GM21360 (cell line): ENCODE results near the gene ATG4A.

Source experiments
- ATAC-seq: cut with Tn5 transposase; IDR thresholded peaks from one replicate; pipeline ENCODE4 v1.9.1; 2021; ENCODE audit warnings: mild to moderate bottlenecking, moderate library complexity; ENCODE audit not compliant: unreplicated experiment

ATG4A gene, protein sequence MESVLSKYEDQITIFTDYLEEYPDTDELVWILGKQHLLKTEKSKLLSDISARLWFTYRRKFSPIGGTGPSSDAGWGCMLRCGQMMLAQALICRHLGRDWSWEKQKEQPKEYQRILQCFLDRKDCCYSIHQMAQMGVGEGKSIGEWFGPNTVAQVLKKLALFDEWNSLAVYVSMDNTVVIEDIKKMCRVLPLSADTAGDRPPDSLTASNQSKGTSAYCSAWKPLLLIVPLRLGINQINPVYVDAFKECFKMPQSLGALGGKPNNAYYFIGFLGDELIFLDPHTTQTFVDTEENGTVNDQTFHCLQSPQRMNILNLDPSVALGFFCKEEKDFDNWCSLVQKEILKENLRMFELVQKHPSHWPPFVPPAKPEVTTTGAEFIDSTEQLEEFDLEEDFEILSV

GRCh38 chrX:108091264-108091877, at the start of gene ATG4A, which contains the start of gene PSMD10:
ATG4A (plus strand) TSS chrX:108091778; CDS start chrX:108091827, 49 bp downstream.
PSMD10 (minus strand) TSS chrX:108091542; CDS start chrX:108091520, 22 bp downstream.
- peak; percentile 95 for ATAC-seq

GRCh38 chrX:108044554-108045256, 46.9 kb upstream of the ATG4A start, which contains the start of gene VSIG1:
VSIG1 (plus strand) TSS chrX:108045065; CDS start chrX:108045131, 66 bp downstream.
- ATAC-seq = no peak

GRCh38 chrX:108049649-108050048, 41.9 kb upstream of the ATG4A start:
- no peak for ATAC-seq

- no peak for ATAC-seq
Observed at GRCh38 chrX:108053218-108053617, 38.4 kb upstream of the ATG4A start.

DNA sequence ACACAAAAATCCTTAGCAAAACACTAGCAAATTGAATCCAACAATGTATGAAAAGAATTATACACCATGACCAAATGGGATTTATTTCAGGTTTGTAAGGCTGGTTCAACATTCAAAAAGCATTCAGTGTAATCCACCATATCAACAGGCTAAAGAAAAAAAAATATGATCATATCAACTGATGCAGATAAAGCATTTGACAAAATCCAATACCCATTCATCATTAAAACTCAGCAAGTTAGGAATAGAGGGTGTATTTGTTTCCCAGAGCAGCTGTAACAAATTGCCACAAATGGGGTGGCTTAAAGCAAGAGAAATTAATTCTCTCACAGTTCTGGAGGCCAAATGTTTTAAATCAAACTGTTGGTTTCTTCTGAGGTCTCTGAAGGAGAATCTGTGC, 36.0 kb upstream of the ATG4A start:
- ATAC-seq = no peak

DNA sequence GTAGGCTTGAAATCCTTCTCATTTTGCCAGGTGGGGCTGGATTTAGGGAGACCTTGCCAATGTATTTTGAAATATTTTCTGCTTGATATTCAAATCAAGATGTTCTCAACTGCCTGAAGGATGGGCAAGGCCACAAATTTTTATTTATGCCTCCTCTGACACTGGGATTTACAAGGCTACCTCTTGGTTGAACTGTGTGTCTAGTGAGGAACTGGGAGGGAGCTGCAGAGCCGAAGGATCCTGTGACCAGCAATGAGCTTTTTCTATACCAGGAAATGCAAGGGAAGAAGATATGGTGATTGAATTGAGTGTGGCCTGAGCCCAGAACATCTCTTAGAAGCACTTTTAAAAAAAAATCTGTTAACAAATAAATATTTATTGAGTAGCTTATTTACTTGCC, 31.8 kb upstream of the ATG4A start:
- no peak for ATAC-seq

GRCh38 chrX:108064001-108064400, 27.6 kb upstream of the ATG4A start:
- no peak for ATAC-seq

GRCh38 chrX:108064613-108065012, 27.0 kb upstream of the ATG4A start:
- ATAC-seq = no peak

GRCh38 chrX:108068121-108068520, 23.5 kb upstream of the ATG4A start:
- ATAC-seq = no peak

DNA sequence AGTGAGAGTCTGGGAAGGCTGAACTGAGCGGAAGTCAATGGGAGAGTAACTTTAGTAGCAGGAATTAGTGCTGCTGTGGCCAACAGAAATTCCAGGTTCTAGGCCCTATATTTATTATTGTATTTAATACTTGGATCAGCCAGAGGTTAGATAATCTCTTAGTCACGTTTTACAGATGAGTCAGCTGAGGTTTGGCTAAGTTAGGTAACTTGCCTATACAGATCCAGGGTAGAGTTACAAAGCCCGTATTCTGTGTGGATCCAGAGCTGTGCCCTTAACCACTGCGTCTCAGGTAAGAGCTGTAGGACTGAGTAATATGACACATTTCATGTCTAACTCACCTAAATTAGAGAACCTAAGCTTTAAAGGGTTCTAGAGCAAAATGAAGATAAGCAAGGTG, 20.7 kb upstream of the ATG4A start:
- no peak for ATAC-seq

DNA sequence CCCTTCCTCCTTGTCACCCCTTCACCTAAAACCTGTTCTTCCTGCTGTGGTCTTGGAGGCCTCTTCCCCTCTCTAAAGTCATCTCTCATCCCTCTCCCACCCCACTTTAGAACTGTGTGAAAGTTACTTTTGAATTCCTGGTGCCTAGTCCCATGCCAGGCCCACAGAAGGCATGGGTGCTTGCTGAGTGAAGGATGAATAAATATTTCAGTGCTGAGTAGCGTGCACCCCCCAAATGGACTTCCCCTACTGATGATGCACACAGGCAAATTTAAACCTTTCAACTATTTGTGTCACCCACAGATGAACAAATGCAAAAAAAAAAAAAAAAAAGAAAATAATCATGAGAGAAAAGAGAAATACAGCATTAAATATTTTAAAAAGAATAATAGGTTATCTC, 20.0 kb upstream of the ATG4A start:
- ATAC-seq = no peak

DNA sequence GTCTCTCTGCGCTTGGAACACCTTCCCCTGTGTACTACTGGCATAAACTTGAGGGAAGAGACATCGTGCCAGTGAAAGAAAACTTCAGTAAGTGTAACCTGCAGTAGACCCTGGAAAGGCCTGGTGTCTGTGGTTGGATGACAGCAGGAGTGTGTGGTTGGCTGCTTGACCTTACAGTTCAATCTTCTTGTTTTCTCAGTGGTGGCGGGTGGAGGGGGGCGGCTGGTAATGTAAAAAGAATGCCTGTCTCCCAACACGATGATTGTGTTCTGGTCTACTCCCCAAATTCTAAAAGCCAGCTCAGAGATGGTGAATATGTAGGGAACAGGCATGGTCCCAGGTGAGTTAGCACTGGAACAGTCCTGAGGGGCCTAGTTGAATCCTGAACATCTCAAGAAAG, 18.8 kb upstream of the ATG4A start:
- ATAC-seq = no peak

GRCh38 chrX:108081110-108081509, 10.5 kb upstream of the ATG4A start:
- no peak for ATAC-seq

DNA sequence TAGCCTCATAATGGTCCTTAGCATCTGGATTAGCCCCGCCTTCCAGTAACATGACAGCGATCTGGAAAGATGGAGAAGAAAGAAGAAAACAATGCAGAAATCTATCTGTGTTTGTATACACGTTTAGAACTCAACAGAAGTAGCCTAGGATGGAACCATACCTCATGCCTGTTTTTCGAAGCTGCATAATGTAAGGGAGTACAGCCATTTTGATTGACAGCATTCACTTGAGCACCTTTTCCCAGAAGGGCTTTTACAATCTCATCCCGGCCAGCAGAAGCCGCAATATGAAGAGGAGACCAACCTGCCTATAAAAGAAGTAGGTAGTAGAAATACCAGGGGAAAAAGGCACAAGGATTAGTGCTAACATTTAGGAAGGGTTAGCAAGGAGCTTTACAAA, 3.8 kb upstream of the ATG4A start:
- no peak for ATAC-seq

GRCh38 chrX:108088511-108088910, 3.1 kb upstream of the ATG4A start:
- ATAC-seq = no peak

DNA sequence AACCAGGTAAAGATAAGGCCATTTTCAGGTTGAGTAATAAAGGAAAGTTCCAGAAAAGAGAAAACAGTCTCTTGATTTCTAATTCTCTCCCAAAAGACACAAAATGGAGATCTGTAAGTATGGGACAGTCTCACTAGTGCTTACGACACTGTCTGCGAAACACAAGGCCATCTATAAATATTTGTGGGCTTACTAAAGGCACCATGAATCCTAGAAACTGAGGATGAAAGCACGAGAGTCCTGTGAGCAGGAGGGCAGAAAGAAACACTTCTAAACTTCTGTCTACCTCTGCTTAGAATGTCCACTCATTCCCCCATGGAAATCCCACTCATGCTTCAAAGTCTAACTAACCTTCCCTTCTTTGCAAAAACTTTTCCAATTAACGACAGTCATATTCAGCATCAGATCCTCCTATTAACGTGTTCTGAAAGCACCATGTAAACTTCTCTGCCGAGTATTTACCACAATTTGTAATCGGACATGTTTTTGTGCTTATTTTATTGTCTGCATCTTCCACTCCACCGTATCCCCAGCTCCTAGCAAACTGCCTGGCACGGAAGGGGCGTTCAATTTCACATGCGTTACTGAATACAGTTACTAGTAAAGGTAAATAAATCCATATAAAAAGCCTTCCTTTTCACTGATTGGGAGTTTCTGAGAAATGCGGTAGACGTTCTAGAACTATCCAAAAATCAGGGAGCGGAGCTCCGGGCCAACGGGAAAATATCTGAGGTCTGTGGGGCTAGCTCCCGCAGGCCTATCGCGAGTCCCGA, 901 bp upstream of the ATG4A start:
- peak; percentile 5 for ATAC-seq

GRCh38 chrX:108091878-108092291, 307 bp downstream of the ATG4A start:
- ATAC-seq = peak; percentile 37

DNA sequence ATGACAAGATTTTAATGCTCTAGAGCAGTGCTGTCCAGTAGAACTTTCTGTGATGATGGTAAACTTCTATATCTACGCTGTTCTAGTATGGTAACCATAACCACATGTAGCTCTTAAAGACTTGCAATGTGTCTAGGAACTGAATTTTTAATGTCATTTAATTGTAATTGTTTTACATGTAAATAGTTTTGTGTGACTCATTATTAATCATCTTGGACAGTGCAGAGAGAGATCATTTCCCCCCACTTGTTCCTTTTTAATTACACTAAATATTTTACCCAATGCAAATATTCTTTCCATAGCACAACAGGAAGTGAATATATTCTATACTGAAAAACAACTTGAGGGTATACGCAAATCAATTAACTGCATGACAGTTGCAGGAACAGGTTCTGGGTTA, 5.8 kb downstream of the ATG4A start:
- ATAC-seq = no peak

GRCh38 chrX:108105473-108105872, 13.9 kb downstream of the ATG4A start:
- no peak for ATAC-seq

- no peak for ATAC-seq
Observed at GRCh38 chrX:108114541-108114940, 23.0 kb downstream of the ATG4A start.

- ATAC-seq = no peak
Observed at GRCh38 chrX:108117988-108118387, 26.4 kb downstream of the ATG4A start.
